ENCODE results near the gene CMTM8.
"Not testable (repeated sequence)": the region's sequence is repeated elsewhere in the genome, so short reads cannot be mapped to it uniquely, and the experiment has no call there.

Gene CMTM8

GRCh38 chr3:32238453-32239306 is at the start of gene CMTM8:
Gene CMTM8, plus strand, starts transcription at chr3:32238680. Its CDS starts 293 bp downstream, at chr3:32238973.
- peak; percentile 33 for DNase-seq (ENCODE audit: low read depth)

GRCh38 chr3:32189693-32190092 is 48.8 kb upstream of the CMTM8 start:
- no peak for DNase-seq (ENCODE audit: low read depth)

GRCh38 chr3:32190556-32190955 is 47.9 kb upstream of the CMTM8 start:
- DNase-seq (ENCODE audit: low read depth) = not testable (repeated sequence)

- no peak for DNase-seq (ENCODE audit: low read depth)
Observed at GRCh38 chr3:32193101-32193500, 45.4 kb upstream of the CMTM8 start.

- DNase-seq (ENCODE audit: low read depth) = no peak
Observed at GRCh38 chr3:32194653-32195052, 43.8 kb upstream of the CMTM8 start.

- DNase-seq (ENCODE audit: low read depth) = no peak
Observed at GRCh38 chr3:32195995-32196540, 42.4 kb upstream of the CMTM8 start.

GRCh38 chr3:32197991-32198390 is 40.5 kb upstream of the CMTM8 start:
- DNase-seq (ENCODE audit: low read depth) = no peak

- no peak for DNase-seq (ENCODE audit: low read depth)
Observed at GRCh38 chr3:32198714-32199113, 39.8 kb upstream of the CMTM8 start.

GRCh38 chr3:32200490-32200889 is 38.0 kb upstream of the CMTM8 start:
- DNase-seq (ENCODE audit: low read depth) = no peak

GRCh38 chr3:32200992-32201758 is 37.3 kb upstream of the CMTM8 start:
- no peak for DNase-seq (ENCODE audit: low read depth)

GRCh38 chr3:32202496-32202895 is 36.0 kb upstream of the CMTM8 start:
- no peak for DNase-seq (ENCODE audit: low read depth)

- DNase-seq (ENCODE audit: low read depth) = no peak
Observed at GRCh38 chr3:32203854-32204253, 34.6 kb upstream of the CMTM8 start.

GRCh38 chr3:32208447-32208846 is 30.0 kb upstream of the CMTM8 start:
- DNase-seq (ENCODE audit: low read depth) = no peak

GRCh38 chr3:32215185-32215584 is 23.3 kb upstream of the CMTM8 start:
- no peak for DNase-seq (ENCODE audit: low read depth)

GRCh38 chr3:32216172-32216783 is 22.2 kb upstream of the CMTM8 start:
- no peak for DNase-seq (ENCODE audit: low read depth)

- DNase-seq (ENCODE audit: low read depth) = no peak
Observed at GRCh38 chr3:32217339-32217738, 21.1 kb upstream of the CMTM8 start.

GRCh38 chr3:32219537-32219936 is 18.9 kb upstream of the CMTM8 start:
- no peak for DNase-seq (ENCODE audit: low read depth)

GRCh38 chr3:32220006-32220405 is 18.5 kb upstream of the CMTM8 start:
- DNase-seq (ENCODE audit: low read depth) = no peak

- no peak for DNase-seq (ENCODE audit: low read depth)
Observed at GRCh38 chr3:32222950-32223349, 15.5 kb upstream of the CMTM8 start.

GRCh38 chr3:32224016-32224516 is 14.4 kb upstream of the CMTM8 start:
- DNase-seq (ENCODE audit: low read depth) = no peak

- DNase-seq (ENCODE audit: low read depth) = no peak
Observed at GRCh38 chr3:32226875-32227500, 11.5 kb upstream of the CMTM8 start.

- not testable (repeated sequence) for DNase-seq (ENCODE audit: low read depth)
Observed at GRCh38 chr3:32228743-32229142, 9.7 kb upstream of the CMTM8 start.

Measured in stimulated activated CD8-positive, alpha-beta memory T cell treated with anti-CD3 and anti-CD28 coated beads, Interleukin-7, amount 100 ng/mL, for 24 hours (primary cell).